GM12878 (cell line): ENCODE results near the gene GPR4. TPM values are rescaled to one million over a fixed set of nuclear protein-coding genes. Genes with fewer than 3 reads are reported as not detected.

ENCODE experiments used
- ATAC-seq: fragments of 200-7000 bp; cut with Tn5 transposase; 3 replicates; pipeline ENCODE4 v1.9.1; 2020; ENCODE audit warnings: mild to moderate bottlenecking, moderate library complexity
- BruUV-seq: library from RNA; stranded (reverse); fragments of 400-500 nt; replicated peaks from 2 replicates; lab custom pipeline; 2021; lab: Mats Ljungman, UMichigan
- CTCF ChIA-PET: fragments of 300-600 bp; sonication (Branson Sonifier 250); formaldehyde crosslinking; extraction: SDS; loops from one replicate; lab custom pipeline; 2021; ENCODE audit warnings: inconsistent platforms; lab: Yijun Ruan, JAX
- POLR2A ChIA-PET: fragments of 350-600 bp; formaldehyde crosslinking; extraction: SDS; loops from one replicate; lab custom pipeline; 2021; ENCODE audit warnings: inconsistent platforms; lab: Charles Lee
- RAD21 ChIA-PET: fragments of 300-600 bp; sonication (Branson Sonifier 250); formaldehyde crosslinking; loops from one replicate; lab custom pipeline; 2023; ENCODE audit warnings: antibody characterized with exemption; ENCODE audit not compliant: unreplicated experiment; lab: Charles Lee
- SMC1A ChIA-PET: fragments of 300-600 bp; sonication (Branson Sonifier 250); formaldehyde crosslinking; loops from one replicate; lab custom pipeline; 2023; ENCODE audit not compliant: unreplicated experiment, uncharacterized antibody; lab: Charles Lee
- DNase-seq: peaks from one replicate; pipeline ENCODE4 v3.0.0-alpha.2; 2011; ENCODE audit warnings: low read depth, low spot score
- FAIRE-seq: peaks from 3 replicates; lab custom pipeline; 2011; peaks lifted over from hg19 to GRCh38; lab: Jason Lieb, UNC
- H2AFZ ChIP-seq: 2 replicates; pipeline ENCODE4 v1.6.0; 2011; ENCODE audit warnings: low read depth, low read length, control low read depth; ENCODE audit not compliant: control insufficient read depth
- H3K27ac ChIP-seq: 2 replicates; pipeline ENCODE4 v1.5.1; 2011; ENCODE audit warnings: control low read depth; ENCODE audit not compliant: control insufficient read depth, insufficient read depth
- H3K27me3 ChIP-seq, 2 experiments: replicated peaks in 1 of 2; 2 replicates each; pipeline versions ENCODE4 v1.6.0 to v1.6.1; 2011; ENCODE audit warnings: low read length in 1 of 2; ENCODE audit not compliant: control insufficient read depth in 2 of 2, insufficient read depth in 2 of 2
- H3K36me3 ChIP-seq, 2 experiments: 2 replicates each; pipeline ENCODE4 v1.5.1; 2011; ENCODE audit warnings: low read length in 1 of 2; ENCODE audit not compliant: control insufficient read depth in 2 of 2, insufficient read depth in 2 of 2
- H3K4me1 ChIP-seq: 2 replicates; pipeline ENCODE4 v1.6.1; 2011; ENCODE audit warnings: mild to moderate bottlenecking, low read length, moderate library complexity, mixed read lengths; ENCODE audit not compliant: control insufficient read depth, insufficient read depth
- H3K4me2 ChIP-seq: 2 replicates; pipeline ENCODE4 v1.6.0; 2011; ENCODE audit warnings: control low read depth; ENCODE audit not compliant: control insufficient read depth, insufficient read depth
- H3K4me3 ChIP-seq: fragments of 200-600 bp; sonication (generic); 2 replicates; pipeline ENCODE4 v1.5.1; 2016
- H3K79me2 ChIP-seq: 2 replicates; pipeline ENCODE4 v1.6.0; 2011; ENCODE audit warnings: low read length; ENCODE audit not compliant: control insufficient read depth, insufficient read depth
- H3K9ac ChIP-seq: 2 replicates; pipeline ENCODE4 v1.8.0; 2011; ENCODE audit warnings: low read length, control low read depth, mixed read lengths; ENCODE audit not compliant: control insufficient read depth, insufficient read depth
- H3K9me3 ChIP-seq: replicated peaks from 3 replicates; pipeline ENCODE4 v1.5.1; 2011; ENCODE audit warnings: mild to moderate bottlenecking, low read length; ENCODE audit not compliant: control insufficient read depth, insufficient read depth
- H4K20me1 ChIP-seq: 2 replicates; pipeline ENCODE4 v1.6.0; 2011; ENCODE audit not compliant: control insufficient read depth, insufficient read depth
- CHD4 ChIP-seq: fragments of 200-600 bp; sonication (generic); IDR thresholded peaks from 2 replicates; pipeline ENCODE4 v1.6.1; 2016; ENCODE audit warnings: mild to moderate bottlenecking
- FOS ChIP-seq: IDR thresholded peaks from 3 replicates; pipeline ENCODE4 v1.6.1; 2011; ENCODE audit warnings: borderline replicate concordance; ENCODE audit not compliant: insufficient read length; ENCODE audit errors: extremely low read depth
- HDAC6 ChIP-seq: fragments of 200-600 bp; sonication (generic); IDR thresholded peaks from one replicate; pipeline ENCODE4 v1.8.0; 2017; ENCODE audit warnings: antibody characterized with exemption; ENCODE audit not compliant: unreplicated experiment
- IKZF1 ChIP-seq: fragments of 450-650 bp; conservative IDR thresholded peaks from 2 replicates; pipeline ENCODE4 v1.6.1; 2017; ENCODE audit warnings: antibody characterized with exemption, mild to moderate bottlenecking
- KDM1A ChIP-seq: fragments of 200-600 bp; sonication (generic); IDR thresholded peaks from 2 replicates; pipeline ENCODE4 v1.6.1; 2016; ENCODE audit warnings: borderline replicate concordance
- KLF5 ChIP-seq: fragments of 450-650 bp; IDR thresholded peaks from 2 replicates; pipeline ENCODE4 v1.6.1; 2014; ENCODE audit warnings: mild to moderate bottlenecking; ENCODE audit not compliant: partially characterized antibody
- MYB ChIP-seq: fragments of 150-350 bp; IDR thresholded peaks from 2 replicates; pipeline ENCODE4 v1.6.1; 2014; ENCODE audit warnings: mild to moderate bottlenecking, low read depth, low read length, borderline replicate concordance
- NFYA ChIP-seq: IDR thresholded peaks from 2 replicates; pipeline ENCODE4 v1.6.1; 2011; ENCODE audit warnings: low read depth, mild to moderate bottlenecking, low read length, improper control_type of control experiment, borderline replicate concordance
- RUNX3 ChIP-seq: IDR thresholded peaks from 2 replicates; pipeline ENCODE4 v1.6.1; 2012; ENCODE audit warnings: low read length, inconsistent platforms
- SREBF2 ChIP-seq: IDR thresholded peaks from 2 replicates; pipeline ENCODE4 v1.6.1; 2012; ENCODE audit warnings: mild to moderate bottlenecking, low read length
- ZNF207 ChIP-seq: fragments of 450-650 bp; IDR thresholded peaks from 2 replicates; pipeline ENCODE4 v1.6.1; 2014; ENCODE audit warnings: antibody characterized with exemption, mild to moderate bottlenecking, borderline replicate concordance
- WGBS: methylation state at CpG from one replicate; pipeline ENCODE4 v1.1.6; 2016; ENCODE audit warnings: low lambda C conversion rate; ENCODE audit not compliant: insufficient replicate concordance, insufficient coverage; ENCODE audit errors: missing lambda C conversion rate; 5-methylcytosine and 5-hydroxymethylcytosine counted together
- in situ Hi-C: fragments of 300-500 bp; cut with MboI; formaldehyde crosslinking; loops from 9 replicates; pipeline ENCODE4 v1.14.3; 2018; ENCODE audit warnings: mixed read lengths
- intact Hi-C: fragments of 100-400 bp; cut with micrococcal nuclease; formaldehyde crosslinking; loops from one replicate; pipeline ENCODE4 v1.14.2; 2022; ENCODE audit not compliant: unreplicated experiment
- polyA plus RNA-seq, 11 experiments: library from polyadenylated mRNA; depleted of rRNA in 4 of 11; unstranded in 6 of 11; stranded (reverse) in 5 of 11; fragments of >200 nt; fragmentation: Nextera tagmentation in 4 of 11; fragmentation: Illumina TruSeq in 1 of 11; extraction: Ambion mirVana in 4 of 11; extraction: Trizol in 1 of 11; gene quantifications; 1 replicate in 1 of 11; 2 replicates in 10 of 11; pipeline versions ENCODE4 v1.2.1 to v1.2.3, GENCODE V29; 2011 to 2016; ENCODE audit warnings: inconsistent platforms in 2 of 11, missing spikeins in 2 of 11, low read depth in 1 of 11
- total RNA-seq, 4 experiments: library from RNA; depleted of rRNA in 3 of 4; stranded (reverse); fragments of >200 nt in 3 of 4; fragmentation: Illumina TruSeq in 1 of 4; extraction: Trizol in 1 of 4; gene quantifications; 2 replicates each; pipeline versions ENCODE4 v1.2.1 to v1.2.3, GENCODE V29; 2013 to 2021
- TF ChIP-seq, protein P1 (sequence below): fragments of 450-650 bp; formaldehyde crosslinking; IDR thresholded peaks from 2 replicates; pipeline ENCODE4 v1.4.0; 2022; ENCODE audit warnings: mild to moderate bottlenecking, moderate library complexity
- TF ChIP-seq, protein P2 (sequence below): fragments of 450-650 bp; IDR thresholded peaks from 2 replicates; pipeline ENCODE4 v1.6.1; 2016; ENCODE audit warnings: mild to moderate bottlenecking
- TF ChIP-seq, protein P3 (sequence below): IDR thresholded peaks from 2 replicates; pipeline ENCODE4 v1.6.1; 2012; ENCODE audit warnings: mild to moderate bottlenecking, low read depth, low read length

GPR4 gene
- total and polyA plus RNA-seq, 10 of the 15 experiments (the other 5 are each of a cell fraction or from before 2014, with no cell fraction given): not detected

DNA sequence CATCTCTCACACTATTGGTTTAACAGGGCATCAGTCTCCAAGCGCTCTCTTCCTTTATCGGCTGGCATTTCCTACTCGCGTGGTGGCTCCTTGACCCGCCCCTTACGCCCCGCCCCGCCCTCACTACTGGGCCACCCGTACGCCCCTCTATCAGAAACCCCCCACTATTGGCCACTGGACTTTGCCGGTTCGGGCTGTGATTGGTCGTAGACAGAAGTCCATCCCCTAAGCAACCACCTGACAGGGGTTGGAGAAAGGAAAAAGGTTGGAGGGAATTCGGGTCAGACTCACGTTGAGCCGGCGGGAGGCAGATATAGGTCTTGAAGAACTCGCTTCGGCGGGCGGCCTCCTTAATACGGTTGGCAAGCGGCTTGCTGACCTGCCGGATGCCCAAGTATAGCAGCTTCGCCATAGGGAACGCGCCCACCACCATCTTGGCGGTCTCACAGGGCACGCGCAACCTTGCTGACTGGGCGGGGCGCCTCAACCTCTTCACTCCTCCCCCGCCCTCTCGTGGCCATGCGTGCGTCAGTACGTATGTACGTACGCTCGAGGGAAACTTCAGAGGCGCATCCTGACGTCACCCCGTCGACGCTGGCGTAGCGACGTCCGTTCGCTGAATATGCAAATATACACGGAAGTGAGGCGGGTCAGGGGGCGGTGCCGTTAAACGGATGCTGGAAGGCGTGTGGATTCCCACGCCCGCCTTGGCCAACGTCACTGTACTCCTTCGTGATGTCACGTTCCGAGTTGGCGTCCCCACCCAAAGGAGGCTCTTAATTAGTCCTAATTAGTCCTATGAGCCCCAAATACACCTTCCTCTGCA is 17.5 kb downstream of the GPR4 start, which contains the start of gene OPA3:
TSS of gene OPA3 (minus strand) at position 471 of the 826 bp plus-strand sequence. CDS start at position 433, 38 bp downstream.
- POLR2A ChIA-PET: interaction anchor here (0.6 to 2.2 kb wide), 17 partner anchors 20 to 467 kb away, joined by 3 to 10 read pairs (median 4); partner anchors contain the start of genes EML2, FBXO46, FOSB and GIPR
- FAIRE-seq: peak; percentile 99
- in situ Hi-C loops (no loop called here), intact Hi-C loops (loop anchor here (5.0 kb wide), 2 partner anchors 108 to 147 kb away; partner anchors contain the start of genes QPCTL and SNRPD2)
- peak; percentile 96 for ATAC-seq
- H2AFZ ChIP-seq: peak within 1 kb of the TSS; percentile 96
- DNase-seq: peak; percentile 100
- H3K9me3 ChIP-seq: no peaks in the 10 kb centered on the region
- peak within 1 kb of the TSS; percentile 95 for H3K4me2 ChIP-seq
- under 1% methylated on average over 61 of the region's 63 CpGs for WGBS
- no peaks in the 10 kb centered on the region for H4K20me1 ChIP-seq
- H3K4me1 ChIP-seq: peaks cover 6% of the 10 kb centered on the region; the same call in 1 of the 2 replicates
- no peaks in the 10 kb centered on the region for H3K36me3 ChIP-seq
- H3K27ac ChIP-seq: peak within 1 kb of the TSS; percentile 85
- H3K9ac ChIP-seq: peak within 1 kb of the TSS; percentile 99
- CTCF ChIA-PET: interaction anchor here (0.6 to 1.2 kb wide), 5 partner anchors 17 to 74 kb away, joined by 3 to 5 read pairs (median 3); no protein-coding TSS in a partner anchor
- SMC1A ChIA-PET: interaction anchor here (0.6 to 2.4 kb wide), 9 partner anchors 9 to 90 kb away, joined by 3 to 7 read pairs (median 3); no protein-coding TSS in a partner anchor
- peak within 1 kb of the TSS; percentile 99 for H3K4me3 ChIP-seq
- peaks cover 15% of the 10 kb centered on the region for H3K79me2 ChIP-seq
- no peaks in the 10 kb centered on the region for H3K27me3 ChIP-seq
- no TSS peak for BruUV-seq
- RAD21 ChIA-PET: interaction anchor here (0.6 to 1.9 kb wide), 9 partner anchors 20 to 1276 kb away, joined by 3 to 18 read pairs (median 4); partner anchors contain the start of genes ARHGAP35 and EML2
- TF ChIP-seq KDM1A (no peak), CHD4 (no peak), KLF5 (no peak), NFYA (peak; percentile 40), MYB (no peak; the same call in 1 of the 2 replicates), ZNF207 (no peak), RUNX3 (peak; percentile 26; the same call in 1 of the 2 replicates), IKZF1 (peak; percentile 60), HDAC6 (no peak), SREBF2 (no peak), FOS (peak; percentile 89)
- TF ChIP-seq, protein P1, sequence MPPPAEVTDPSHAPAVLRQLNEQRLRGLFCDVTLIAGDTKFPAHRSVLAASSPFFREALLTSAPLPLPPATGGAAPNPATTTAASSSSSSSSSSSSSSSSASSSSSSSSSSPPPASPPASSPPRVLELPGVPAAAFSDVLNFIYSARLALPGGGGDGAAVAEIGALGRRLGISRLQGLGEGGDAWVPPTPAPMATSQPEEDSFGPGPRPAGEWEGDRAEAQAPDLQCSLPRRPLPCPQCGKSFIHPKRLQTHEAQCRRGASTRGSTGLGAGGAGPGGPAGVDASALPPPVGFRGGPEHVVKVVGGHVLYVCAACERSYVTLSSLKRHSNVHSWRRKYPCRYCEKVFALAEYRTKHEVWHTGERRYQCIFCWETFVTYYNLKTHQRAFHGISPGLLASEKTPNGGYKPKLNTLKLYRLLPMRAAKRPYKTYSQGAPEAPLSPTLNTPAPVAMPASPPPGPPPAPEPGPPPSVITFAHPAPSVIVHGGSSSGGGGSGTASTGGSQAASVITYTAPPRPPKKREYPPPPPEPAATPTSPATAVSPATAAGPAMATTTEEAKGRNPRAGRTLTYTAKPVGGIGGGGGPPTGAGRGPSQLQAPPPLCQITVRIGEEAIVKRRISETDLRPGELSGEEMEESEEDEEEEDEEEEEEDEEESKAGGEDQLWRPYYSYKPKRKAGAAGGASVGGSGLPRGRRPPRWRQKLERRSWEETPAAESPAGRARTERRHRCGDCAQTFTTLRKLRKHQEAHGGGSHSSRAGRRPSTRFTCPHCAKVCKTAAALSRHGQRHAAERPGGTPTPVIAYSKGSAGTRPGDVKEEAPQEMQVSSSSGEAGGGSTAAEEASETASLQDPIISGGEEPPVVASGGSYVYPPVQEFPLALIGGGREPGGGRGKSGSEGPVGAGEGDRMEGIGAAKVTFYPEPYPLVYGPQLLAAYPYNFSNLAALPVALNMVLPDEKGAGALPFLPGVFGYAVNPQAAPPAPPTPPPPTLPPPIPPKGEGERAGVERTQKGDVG: no peak
- TF ChIP-seq, protein P2, sequence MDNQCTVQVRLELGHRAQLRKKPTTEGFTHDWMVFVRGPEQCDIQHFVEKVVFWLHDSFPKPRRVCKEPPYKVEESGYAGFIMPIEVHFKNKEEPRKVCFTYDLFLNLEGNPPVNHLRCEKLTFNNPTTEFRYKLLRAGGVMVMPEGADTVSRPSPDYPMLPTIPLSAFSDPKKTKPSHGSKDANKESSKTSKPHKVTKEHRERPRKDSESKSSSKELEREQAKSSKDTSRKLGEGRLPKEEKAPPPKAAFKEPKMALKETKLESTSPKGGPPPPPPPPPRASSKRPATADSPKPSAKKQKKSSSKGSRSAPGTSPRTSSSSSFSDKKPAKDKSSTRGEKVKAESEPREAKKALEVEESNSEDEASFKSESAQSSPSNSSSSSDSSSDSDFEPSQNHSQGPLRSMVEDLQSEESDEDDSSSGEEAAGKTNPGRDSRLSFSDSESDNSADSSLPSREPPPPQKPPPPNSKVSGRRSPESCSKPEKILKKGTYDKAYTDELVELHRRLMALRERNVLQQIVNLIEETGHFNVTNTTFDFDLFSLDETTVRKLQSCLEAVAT: peak; percentile 43; the same call in 1 of the 2 replicates
- TF ChIP-seq, protein P3, sequence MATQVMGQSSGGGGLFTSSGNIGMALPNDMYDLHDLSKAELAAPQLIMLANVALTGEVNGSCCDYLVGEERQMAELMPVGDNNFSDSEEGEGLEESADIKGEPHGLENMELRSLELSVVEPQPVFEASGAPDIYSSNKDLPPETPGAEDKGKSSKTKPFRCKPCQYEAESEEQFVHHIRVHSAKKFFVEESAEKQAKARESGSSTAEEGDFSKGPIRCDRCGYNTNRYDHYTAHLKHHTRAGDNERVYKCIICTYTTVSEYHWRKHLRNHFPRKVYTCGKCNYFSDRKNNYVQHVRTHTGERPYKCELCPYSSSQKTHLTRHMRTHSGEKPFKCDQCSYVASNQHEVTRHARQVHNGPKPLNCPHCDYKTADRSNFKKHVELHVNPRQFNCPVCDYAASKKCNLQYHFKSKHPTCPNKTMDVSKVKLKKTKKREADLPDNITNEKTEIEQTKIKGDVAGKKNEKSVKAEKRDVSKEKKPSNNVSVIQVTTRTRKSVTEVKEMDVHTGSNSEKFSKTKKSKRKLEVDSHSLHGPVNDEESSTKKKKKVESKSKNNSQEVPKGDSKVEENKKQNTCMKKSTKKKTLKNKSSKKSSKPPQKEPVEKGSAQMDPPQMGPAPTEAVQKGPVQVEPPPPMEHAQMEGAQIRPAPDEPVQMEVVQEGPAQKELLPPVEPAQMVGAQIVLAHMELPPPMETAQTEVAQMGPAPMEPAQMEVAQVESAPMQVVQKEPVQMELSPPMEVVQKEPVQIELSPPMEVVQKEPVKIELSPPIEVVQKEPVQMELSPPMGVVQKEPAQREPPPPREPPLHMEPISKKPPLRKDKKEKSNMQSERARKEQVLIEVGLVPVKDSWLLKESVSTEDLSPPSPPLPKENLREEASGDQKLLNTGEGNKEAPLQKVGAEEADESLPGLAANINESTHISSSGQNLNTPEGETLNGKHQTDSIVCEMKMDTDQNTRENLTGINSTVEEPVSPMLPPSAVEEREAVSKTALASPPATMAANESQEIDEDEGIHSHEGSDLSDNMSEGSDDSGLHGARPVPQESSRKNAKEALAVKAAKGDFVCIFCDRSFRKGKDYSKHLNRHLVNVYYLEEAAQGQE: no peak
